Neutrophil (primary cell): Measurements from ENCODE around the gene CCDC149.

Source experiments
- H3K27ac ChIP-seq: fragments of 200-600 bp; sonication (generic); 2 replicates; pipeline ENCODE4 v1.5.1; 2016; ENCODE audit warnings: mild to moderate bottlenecking, moderate library complexity
- H3K27me3 ChIP-seq: fragments of 200-600 bp; sonication (generic); 2 replicates; pipeline ENCODE4 v1.6.0; 2016; ENCODE audit warnings: mild to moderate bottlenecking
- H3K36me3 ChIP-seq: fragments of 200-600 bp; sonication (generic); 2 replicates; pipeline ENCODE4 v1.5.1; 2017
- H3K4me1 ChIP-seq, 2 experiments: fragments of 200-600 bp in 1 of 2; sonication (generic) in 1 of 2; 1 replicate in 1 of 2; 2 replicates in 1 of 2; pipeline versions ENCODE4 v1.5.1 to v1.6.1; 2013 to 2016; ENCODE audit warnings: low read depth in 1 of 2, low read length in 1 of 2, mild to moderate bottlenecking in 1 of 2, moderate library complexity in 1 of 2; ENCODE audit not compliant: control insufficient read depth in 1 of 2, insufficient read depth in 1 of 2
- H3K4me3 ChIP-seq, 2 experiments: fragments of 200-600 bp in 1 of 2; sonication (generic) in 1 of 2; 1 replicate in 1 of 2; 2 replicates in 1 of 2; pipeline ENCODE4 v1.5.1; 2013 to 2016; ENCODE audit warnings: low read depth in 1 of 2, low read length in 1 of 2, mild to moderate bottlenecking in 1 of 2, moderate library complexity in 1 of 2
- H3K9me3 ChIP-seq: fragments of 200-600 bp; sonication (generic); 2 replicates; pipeline ENCODE4 v1.5.1; 2016
- TF ChIP-seq, protein P1 (sequence below): fragments of 200-600 bp; sonication (generic); IDR thresholded peaks from 2 replicates; pipeline ENCODE4 v1.5.1; 2016; ENCODE audit warnings: antibody characterized with exemption

Gene CCDC149

DNA sequence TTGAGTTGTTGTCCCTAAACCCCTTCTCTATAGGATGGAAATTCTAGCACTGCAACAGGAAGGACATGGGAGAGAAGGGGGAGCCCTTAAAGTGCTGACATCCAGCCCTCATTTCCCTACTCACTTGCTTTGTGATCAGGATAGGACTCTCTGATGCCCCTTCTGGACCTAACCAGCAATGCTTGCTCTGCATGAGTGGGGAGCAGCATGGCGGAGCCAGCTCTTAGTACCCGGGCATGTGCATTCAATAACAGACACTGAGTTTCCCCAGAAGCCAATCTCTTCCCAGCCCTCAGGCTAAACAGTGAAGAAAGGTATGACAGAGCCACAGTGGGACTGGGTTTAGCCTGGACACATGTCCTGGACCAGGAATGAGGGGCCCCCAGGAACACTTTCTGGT lies 103.5 kb downstream of the CCDC149 start:
- Histone ChIP-seq H3K36me3 (no peaks in the 10 kb centered on the region), H3K27ac (no peak overlapping the region)

DNA sequence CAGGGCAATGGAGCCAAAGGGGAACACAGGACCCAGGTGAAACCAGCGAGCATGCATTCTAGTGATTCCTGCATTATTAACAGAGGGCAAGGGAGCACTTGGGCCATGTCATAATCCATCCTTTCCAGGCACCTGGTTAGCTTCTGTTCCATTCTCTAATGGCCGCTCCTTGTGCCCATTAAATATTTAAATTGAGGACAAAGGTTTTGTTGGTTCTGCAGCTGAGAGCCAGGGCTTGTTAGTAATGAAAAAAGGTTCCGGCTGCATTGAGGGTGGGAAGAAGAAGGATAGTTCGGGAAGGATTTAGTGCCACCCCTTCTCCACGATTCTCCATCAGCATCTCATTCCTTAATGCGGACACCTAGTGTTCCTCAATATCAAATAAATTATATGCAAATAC lies 103.9 kb downstream of the CCDC149 start:
- no peak overlapping the region for H3K27ac ChIP-seq
- H3K4me3 ChIP-seq: no peak overlapping the region
- TF ChIP-seq, protein P1, sequence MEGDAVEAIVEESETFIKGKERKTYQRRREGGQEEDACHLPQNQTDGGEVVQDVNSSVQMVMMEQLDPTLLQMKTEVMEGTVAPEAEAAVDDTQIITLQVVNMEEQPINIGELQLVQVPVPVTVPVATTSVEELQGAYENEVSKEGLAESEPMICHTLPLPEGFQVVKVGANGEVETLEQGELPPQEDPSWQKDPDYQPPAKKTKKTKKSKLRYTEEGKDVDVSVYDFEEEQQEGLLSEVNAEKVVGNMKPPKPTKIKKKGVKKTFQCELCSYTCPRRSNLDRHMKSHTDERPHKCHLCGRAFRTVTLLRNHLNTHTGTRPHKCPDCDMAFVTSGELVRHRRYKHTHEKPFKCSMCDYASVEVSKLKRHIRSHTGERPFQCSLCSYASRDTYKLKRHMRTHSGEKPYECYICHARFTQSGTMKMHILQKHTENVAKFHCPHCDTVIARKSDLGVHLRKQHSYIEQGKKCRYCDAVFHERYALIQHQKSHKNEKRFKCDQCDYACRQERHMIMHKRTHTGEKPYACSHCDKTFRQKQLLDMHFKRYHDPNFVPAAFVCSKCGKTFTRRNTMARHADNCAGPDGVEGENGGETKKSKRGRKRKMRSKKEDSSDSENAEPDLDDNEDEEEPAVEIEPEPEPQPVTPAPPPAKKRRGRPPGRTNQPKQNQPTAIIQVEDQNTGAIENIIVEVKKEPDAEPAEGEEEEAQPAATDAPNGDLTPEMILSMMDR: no peak
- H3K4me1 ChIP-seq: no peaks in the 10 kb centered on the region
- no peaks in the 10 kb centered on the region for H3K36me3 ChIP-seq
- no peaks in the 10 kb centered on the region for H3K27me3 ChIP-seq
- H3K9me3 ChIP-seq: no peaks in the 10 kb centered on the region

More for the DNA sequence above, 103.5 kb downstream of the CCDC149 start:
- Histone ChIP-seq H3K4me1 (no peaks in the 10 kb centered on the region), H3K27me3 (no peaks in the 10 kb centered on the region), H3K9me3 (no peaks in the 10 kb centered on the region), H3K4me3 (no peak overlapping the region)
- TF ChIP-seq, protein P1: no peak

DNA sequence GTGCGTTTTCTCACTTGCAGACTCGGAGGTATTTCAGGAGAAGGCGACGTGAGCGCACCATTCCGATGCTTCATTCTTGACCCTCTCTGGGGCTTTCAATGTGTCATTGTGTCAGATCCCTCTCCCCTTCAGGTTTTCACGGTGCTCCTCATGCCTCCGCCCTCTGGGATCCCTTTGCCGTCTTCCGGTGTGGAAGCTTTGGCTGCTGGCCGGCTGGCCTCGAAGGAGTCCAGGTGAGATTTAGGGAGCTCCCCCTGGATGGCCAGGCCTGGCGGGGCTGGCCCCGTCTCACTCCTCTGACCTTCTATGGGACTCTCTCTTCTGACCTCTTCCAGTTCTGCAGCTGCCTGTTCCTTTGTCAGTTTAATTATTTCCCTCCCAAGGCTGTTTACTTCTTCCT lies 104.6 kb downstream of the CCDC149 start:
- Histone ChIP-seq H3K4me1 (no peaks in the 10 kb centered on the region), H3K27me3 (no peaks in the 10 kb centered on the region), H3K36me3 (no peaks in the 10 kb centered on the region), H3K9me3 (no peaks in the 10 kb centered on the region), H3K4me3 (no peak overlapping the region), H3K27ac (no peak overlapping the region)
- TF ChIP-seq, protein P1: no peak

DNA sequence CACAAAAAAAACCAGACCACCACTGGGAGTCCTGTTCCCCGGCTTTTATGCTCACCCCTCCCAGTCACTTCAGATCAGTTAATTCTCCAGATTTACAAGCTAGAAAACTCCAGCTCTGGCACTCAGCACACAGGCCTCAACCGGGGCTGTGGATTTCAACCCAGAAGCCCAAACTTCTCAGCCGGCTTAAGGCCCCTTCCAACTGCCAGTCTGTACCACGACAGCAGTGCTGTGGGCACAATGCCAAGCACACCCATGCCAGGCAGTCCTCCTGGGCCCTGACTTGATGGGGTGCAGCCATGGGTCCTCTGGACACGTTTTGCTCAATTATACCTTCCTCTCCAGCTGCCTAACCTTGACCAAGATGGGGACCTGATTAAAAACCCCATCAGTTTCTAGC lies 105.2 kb downstream of the CCDC149 start:
- H3K27ac ChIP-seq: no peak overlapping the region
- TF ChIP-seq, protein P1: no peak

DNA sequence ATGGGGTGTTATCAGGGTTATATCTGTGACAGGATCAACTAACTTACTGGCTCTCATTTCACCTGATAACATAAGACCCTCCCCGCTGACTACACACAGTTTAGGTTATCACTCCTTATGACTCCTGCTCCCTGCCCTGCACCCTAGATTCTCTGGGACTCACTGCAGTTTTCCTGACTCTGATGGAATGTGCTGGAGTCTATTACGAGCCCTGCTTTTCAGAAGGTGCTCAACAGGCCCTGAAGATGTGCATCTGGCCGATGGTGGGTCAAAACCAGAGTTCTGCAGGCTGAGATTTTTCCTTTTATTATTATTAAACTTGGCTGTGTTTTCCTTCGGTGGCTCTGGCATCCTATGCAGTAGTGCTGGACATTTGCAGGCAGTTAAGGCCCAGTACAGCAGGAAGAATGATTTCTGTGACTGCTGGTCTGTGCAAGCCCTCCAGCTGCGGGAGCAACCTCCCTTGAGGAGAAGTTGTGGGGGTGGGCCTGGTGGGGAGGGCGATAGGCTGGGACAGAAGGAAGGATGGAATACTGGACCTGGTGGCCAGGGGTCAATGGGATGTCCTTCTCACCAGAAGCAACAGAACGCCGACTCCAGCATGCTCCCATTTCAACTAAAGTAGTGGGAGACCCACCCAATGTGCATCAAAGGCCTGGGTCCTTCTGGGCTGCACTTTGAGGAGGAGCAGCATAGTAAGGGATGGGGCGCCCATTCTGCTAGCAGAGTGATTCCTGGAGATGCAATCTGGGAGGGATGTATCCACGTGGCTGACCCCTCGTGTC lies 106.4 kb downstream of the CCDC149 start:
- H3K27ac ChIP-seq: no peak overlapping the region
- no peaks in the 10 kb centered on the region for H3K36me3 ChIP-seq
- peaks cover 17% of the 10 kb centered on the region for H3K27me3 ChIP-seq
- H3K4me3 ChIP-seq: no peak overlapping the region
- no peaks in the 10 kb centered on the region for H3K4me1 ChIP-seq
- no peaks in the 10 kb centered on the region for H3K9me3 ChIP-seq
- TF ChIP-seq, protein P1: no peak

More for the DNA sequence above, 105.2 kb downstream of the CCDC149 start:
- Histone ChIP-seq H3K4me1 (no peaks in the 10 kb centered on the region), H3K9me3 (no peaks in the 10 kb centered on the region), H3K27me3 (peaks cover 5% of the 10 kb centered on the region), H3K36me3 (no peaks in the 10 kb centered on the region), H3K4me3 (no peak overlapping the region)
